Hippocampal formation (tissue), 2 donors: Measurements from ENCODE around the gene LRRC37A2.
"Not testable (repeated sequence)": the region's sequence is repeated elsewhere in the genome, so short reads cannot be mapped to it uniquely, and the experiment has no call there.

ENCODE experiments used
- DNase-seq, 2 donors: peaks; one replicate each; lab custom pipeline; 2025; lab: John Stamatoyannopoulos, UW

LRRC37A2 gene

GRCh38 chr17:46598344-46598931 is 86.2 kb downstream of the LRRC37A2 start:
- DNase-seq = not testable (repeated sequence)

- not testable (repeated sequence) for DNase-seq
Observed at GRCh38 chr17:46600767-46601166, 88.5 kb downstream of the LRRC37A2 start.

- DNase-seq = not testable (repeated sequence)
Observed at GRCh38 chr17:46603125-46603524, 90.9 kb downstream of the LRRC37A2 start.
